Activated CD8-positive, alpha-beta T cell treated with anti-CD3 and anti-CD28 coated beads, Interleukin-2, amount 10 ng/mL, durations not matched to agents 7 days and 5 days (primary cell): ENCODE results near the gene DHRS7C. TPM values are rescaled to one million over a fixed set of nuclear protein-coding genes. Genes with fewer than 3 reads are reported as not detected.

ENCODE experiments used
- ATAC-seq: fragments of 150-1000 bp; cut with Tn5 transposase; one replicate; pipeline ENCODE4 v1.10.0; 2021; ENCODE audit warnings: moderate library complexity
- CTCF ChIA-PET: fragments of 350-600 bp; sonication (Branson Sonifier 250); formaldehyde crosslinking; loops from one replicate; lab custom pipeline; 2021; ENCODE audit warnings: antibody characterized with exemption; lab: Charles Lee
- POLR2A ChIA-PET: fragments of 350-600 bp; sonication (Branson Sonifier 250); formaldehyde crosslinking; loops from one replicate; lab custom pipeline; 2021; ENCODE audit warnings: antibody characterized with exemption; lab: Charles Lee
- DNase-seq: peaks from one replicate; pipeline ENCODE4 v3.0.0-alpha.2; 2020
- H3K27ac Mint-ChIP-seq: one replicate; pipeline ENCODE4 v1.8.0; 2021; ENCODE audit warnings: mild to moderate bottlenecking, mixed read lengths
- H3K27me3 Mint-ChIP-seq: one replicate; pipeline ENCODE4 v1.8.0; 2021; ENCODE audit warnings: low read depth, mixed read lengths
- H3K36me3 Mint-ChIP-seq: one replicate; pipeline ENCODE4 v1.8.0; 2021; ENCODE audit warnings: low read depth, mixed read lengths
- H3K4me1 Mint-ChIP-seq: one replicate; pipeline ENCODE4 v1.8.0; 2021; ENCODE audit warnings: low read depth, mixed read lengths
- H3K4me3 Mint-ChIP-seq: one replicate; pipeline ENCODE4 v1.8.0; 2021; ENCODE audit warnings: mild to moderate bottlenecking, mixed read lengths
- H3K9me3 Mint-ChIP-seq: one replicate; pipeline ENCODE4 v1.8.0; 2022; ENCODE audit warnings: mixed read lengths; ENCODE audit not compliant: insufficient read depth
- total RNA-seq, 2 experiments: library from RNA; stranded (reverse); gene quantifications; one replicate each; pipeline ENCODE4 v1.2.3, GENCODE V29; 2021

The DHRS7C gene
- not detected for total RNA-seq

DNA sequence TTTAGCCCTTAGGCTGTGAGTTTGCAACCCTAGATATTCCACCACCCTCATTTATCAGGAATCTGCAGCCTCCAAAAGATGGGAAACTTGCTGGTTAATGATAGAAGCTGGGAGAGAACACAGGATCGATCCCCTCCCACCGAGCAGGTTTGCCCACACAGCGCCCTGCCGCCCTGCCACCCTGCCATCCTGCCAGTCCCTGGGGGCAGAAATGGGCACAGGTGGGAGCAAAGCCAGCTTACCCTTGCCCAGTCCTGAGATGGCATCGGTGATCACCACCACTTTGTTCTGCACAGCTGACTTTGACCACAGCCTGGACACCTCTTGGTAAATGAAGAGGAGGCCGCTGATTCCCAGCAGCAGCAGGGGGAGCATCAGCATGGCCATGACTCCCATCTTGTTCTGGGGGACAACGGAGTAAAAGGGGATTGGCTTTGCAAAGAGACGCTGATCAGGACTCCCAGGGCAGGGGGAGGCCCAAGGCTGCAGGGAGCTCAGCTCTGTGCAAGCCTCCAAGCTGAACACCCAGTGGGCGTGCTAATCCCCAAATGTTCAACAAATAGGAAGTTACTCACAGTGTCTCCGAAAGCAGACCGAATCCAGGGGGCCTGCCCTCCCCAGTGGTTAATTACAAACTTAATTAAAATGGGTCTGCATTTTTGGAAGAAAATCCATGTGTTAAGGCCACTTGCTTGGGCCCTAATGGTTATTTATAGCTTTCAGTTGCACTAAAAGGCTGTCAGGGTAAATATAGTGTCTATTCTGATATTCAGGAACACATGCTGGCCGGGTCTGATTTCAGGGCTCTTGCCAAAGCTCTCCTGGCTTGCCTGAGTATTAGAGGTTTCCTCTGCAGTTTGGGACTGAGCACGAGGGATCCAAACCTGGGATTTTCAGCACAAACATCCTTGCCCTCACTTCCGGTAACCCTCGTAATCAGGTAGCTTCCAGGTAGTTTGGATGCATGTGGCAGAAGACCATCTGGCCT is at the start of gene DHRS7C:
Gene DHRS7C (minus strand): TSS at position 704 of the 988 bp plus-strand sequence. CDS start 308 bp downstream, at position 396.
- Mint-ChIP-seq H3K27me3 (peaks cover 2% of the 10 kb centered on the region), H3K4me1 (no peaks in the 10 kb centered on the region), H3K4me3 (no peak within 1 kb of the TSS), H3K9me3 (no peaks in the 10 kb centered on the region), H3K36me3 (no peaks in the 10 kb centered on the region), H3K27ac (no peak within 1 kb of the TSS)
- POLR2A ChIA-PET = no interaction called here
- CTCF ChIA-PET = interaction anchor here (0.9 kb wide), 1 partner anchor 134 kb away, joined by 3 read pairs; no protein-coding TSS in a partner anchor
- DNase-seq (no peak), ATAC-seq (no peak)

DNA sequence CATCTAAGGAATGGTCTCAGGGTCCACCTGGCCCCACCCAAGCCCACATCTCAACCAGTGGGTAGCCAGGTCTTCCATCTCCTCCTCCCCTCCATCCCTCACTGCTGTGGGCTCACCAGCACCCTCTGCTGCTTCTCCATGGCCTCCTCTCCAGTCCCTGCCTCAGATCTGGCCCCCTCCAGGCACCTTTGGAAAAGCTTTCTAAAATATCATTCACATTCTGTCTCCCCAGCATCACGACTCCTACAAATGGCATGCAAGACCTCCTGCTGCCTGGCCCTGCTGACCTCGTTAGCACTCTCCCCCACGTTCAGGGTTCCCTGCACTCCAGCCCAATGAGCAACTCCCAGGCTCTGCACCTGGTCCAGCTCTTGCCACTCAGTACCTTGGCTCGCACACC is 48.0 kb upstream of the DHRS7C start:
- H3K36me3 Mint-ChIP-seq = no peaks in the 10 kb centered on the region
- POLR2A ChIA-PET = no interaction called here
- CTCF ChIA-PET = no interaction called here
- H3K27me3 Mint-ChIP-seq = no peaks in the 10 kb centered on the region
- no peak overlapping the region for H3K27ac Mint-ChIP-seq
- no peaks in the 10 kb centered on the region for H3K9me3 Mint-ChIP-seq
- H3K4me1 Mint-ChIP-seq = no peaks in the 10 kb centered on the region
- ATAC-seq (no peak), DNase-seq (no peak)
- no peak overlapping the region for H3K4me3 Mint-ChIP-seq

DNA sequence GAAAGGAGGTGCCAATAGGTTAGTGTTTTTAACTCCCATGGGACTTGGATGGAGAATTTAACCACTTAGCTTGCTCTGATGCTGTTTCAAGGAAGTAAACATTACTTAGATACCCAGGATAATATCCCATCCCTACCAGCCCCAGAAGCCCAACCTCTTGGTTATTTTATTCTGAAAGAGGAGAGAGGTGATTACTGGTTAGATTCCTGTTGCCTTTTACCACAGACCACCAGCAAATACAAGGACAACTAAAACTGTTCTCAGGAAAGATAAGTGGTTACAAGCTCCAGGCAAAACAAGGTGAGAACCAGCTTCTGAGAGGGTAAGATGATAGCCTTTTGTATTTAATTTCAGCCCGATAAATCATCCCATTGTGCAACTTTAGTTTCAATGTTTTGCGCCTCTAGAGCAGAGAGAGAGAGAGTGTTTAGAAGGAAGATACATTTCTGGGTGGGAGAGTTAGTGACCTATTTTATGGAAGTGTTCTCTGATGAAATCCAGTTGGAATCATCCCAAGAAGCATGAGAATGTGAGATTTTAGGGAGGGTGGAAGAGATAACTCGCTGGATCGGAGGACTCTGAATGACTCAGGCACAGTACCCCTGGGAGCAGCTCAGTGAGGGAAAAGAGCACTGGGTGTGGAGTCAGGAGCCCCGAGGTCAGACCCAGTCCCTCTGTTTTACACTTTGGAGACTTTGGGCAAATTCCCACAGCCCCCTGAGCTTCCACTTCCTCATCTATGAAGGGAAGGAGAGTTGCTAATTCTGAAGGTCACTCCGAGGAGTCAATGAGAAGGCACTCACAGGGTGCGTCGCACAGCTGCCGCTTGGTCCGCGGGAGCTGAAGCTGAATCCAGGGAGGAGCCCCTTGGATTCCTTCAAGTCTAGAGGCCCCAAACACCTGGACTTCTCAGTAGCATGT is 46.4 kb upstream of the DHRS7C start:
- H3K4me3 Mint-ChIP-seq = no peak overlapping the region
- ATAC-seq (no peak), DNase-seq (no peak)
- CTCF ChIA-PET = no interaction called here
- H3K4me1 Mint-ChIP-seq = no peaks in the 10 kb centered on the region
- no peaks in the 10 kb centered on the region for H3K27me3 Mint-ChIP-seq
- no peaks in the 10 kb centered on the region for H3K9me3 Mint-ChIP-seq
- H3K27ac Mint-ChIP-seq = no peak overlapping the region
- POLR2A ChIA-PET = no interaction called here
- no peaks in the 10 kb centered on the region for H3K36me3 Mint-ChIP-seq

- ChIA-PET CTCF (no interaction called here), POLR2A (no interaction called here)
- H3K4me3 Mint-ChIP-seq = no peak overlapping the region
- no peak for ATAC-seq
- no peaks in the 10 kb centered on the region for H3K9me3 Mint-ChIP-seq
- no peaks in the 10 kb centered on the region for H3K36me3 Mint-ChIP-seq
- no peak for DNase-seq
- no peak overlapping the region for H3K27ac Mint-ChIP-seq
- H3K4me1 Mint-ChIP-seq = no peaks in the 10 kb centered on the region
- peaks cover 2% of the 10 kb centered on the region for H3K27me3 Mint-ChIP-seq
Observed at GRCh38 chr17:9833922-9834321, 42.5 kb upstream of the DHRS7C start.

- ATAC-seq = no peak
- DNase-seq = no peak
- no peak overlapping the region for H3K4me3 Mint-ChIP-seq
- peaks cover 2% of the 10 kb centered on the region for H3K27me3 Mint-ChIP-seq
- no peaks in the 10 kb centered on the region for H3K9me3 Mint-ChIP-seq
- no peaks in the 10 kb centered on the region for H3K4me1 Mint-ChIP-seq
- ChIA-PET POLR2A (no interaction called here), CTCF (no interaction called here)
- H3K36me3 Mint-ChIP-seq = no peaks in the 10 kb centered on the region
- H3K27ac Mint-ChIP-seq = no peak overlapping the region
Observed at GRCh38 chr17:9830711-9831110, 39.3 kb upstream of the DHRS7C start.

- Mint-ChIP-seq H3K4me1 (no peaks in the 10 kb centered on the region), H3K9me3 (no peaks in the 10 kb centered on the region), H3K27me3 (peaks cover 2% of the 10 kb centered on the region), H3K27ac (no peak overlapping the region), H3K36me3 (no peaks in the 10 kb centered on the region), H3K4me3 (no peak overlapping the region)
- CTCF ChIA-PET = no interaction called here
- POLR2A ChIA-PET = no interaction called here
- ATAC-seq (no peak), DNase-seq (no peak)
Observed at GRCh38 chr17:9829343-9829742, 38.0 kb upstream of the DHRS7C start.

GRCh38 chr17:9828296-9829295 is 37.2 kb upstream of the DHRS7C start:
- H3K4me3 Mint-ChIP-seq = no peak overlapping the region
- ChIA-PET POLR2A (no interaction called here), CTCF (no interaction called here)
- DNase-seq (no peak), ATAC-seq (no peak)
- H3K36me3 Mint-ChIP-seq = no peaks in the 10 kb centered on the region
- no peaks in the 10 kb centered on the region for H3K9me3 Mint-ChIP-seq
- H3K4me1 Mint-ChIP-seq = no peaks in the 10 kb centered on the region
- H3K27ac Mint-ChIP-seq = no peak overlapping the region
- peaks cover 2% of the 10 kb centered on the region for H3K27me3 Mint-ChIP-seq

DNA sequence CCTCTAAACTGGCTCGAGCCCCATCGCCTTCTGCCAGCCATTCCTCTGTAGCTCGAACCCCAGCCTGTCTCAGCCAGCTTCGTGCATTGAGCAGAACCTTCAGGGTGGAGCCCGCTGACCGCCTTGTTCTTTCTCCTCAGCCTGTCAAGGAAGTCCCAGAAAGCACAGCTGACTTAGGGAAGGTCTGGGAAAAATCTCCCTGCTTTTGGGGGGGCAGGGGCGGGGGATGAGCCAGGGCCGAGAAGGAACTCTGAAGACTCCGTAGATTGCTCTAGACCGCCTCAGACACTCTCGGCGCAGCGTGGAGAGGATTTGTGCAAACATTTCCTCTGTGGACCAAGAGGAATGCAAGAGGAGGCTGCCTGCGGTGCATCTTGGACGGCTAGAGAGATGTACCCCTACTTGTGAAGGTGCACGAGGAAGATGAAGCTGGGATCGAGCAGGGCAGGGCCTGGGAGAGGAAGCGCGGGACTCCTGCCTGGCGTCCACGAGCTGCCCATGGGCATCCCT is 34.3 kb upstream of the DHRS7C start, which contains the start of gene GLP2R:
Gene GLP2R (plus strand): TSS at position 284 of the 510 bp plus-strand sequence. CDS start 140 bp downstream, at position 424.
- no peak within 1 kb of the TSS for H3K4me3 Mint-ChIP-seq
- ATAC-seq (no peak), DNase-seq (no peak)
- H3K9me3 Mint-ChIP-seq = no peaks in the 10 kb centered on the region
- ChIA-PET CTCF (no interaction called here), POLR2A (no interaction called here)
- H3K36me3 Mint-ChIP-seq = no peaks in the 10 kb centered on the region
- H3K27me3 Mint-ChIP-seq = peaks cover 2% of the 10 kb centered on the region
- no peak within 1 kb of the TSS for H3K27ac Mint-ChIP-seq
- H3K4me1 Mint-ChIP-seq = no peaks in the 10 kb centered on the region

- Mint-ChIP-seq H3K9me3 (no peaks in the 10 kb centered on the region), H3K4me1 (no peaks in the 10 kb centered on the region), H3K4me3 (no peak overlapping the region), H3K27ac (no peak overlapping the region), H3K36me3 (no peaks in the 10 kb centered on the region), H3K27me3 (peaks cover under 1% of the 10 kb centered on the region)
- CTCF ChIA-PET = interaction anchor here (0.6 kb wide), 1 partner anchor 419 kb away, joined by 3 read pairs; no protein-coding TSS in a partner anchor
- DNase-seq = no peak
- POLR2A ChIA-PET = no interaction called here
- ATAC-seq = no peak
Observed at GRCh38 chr17:9824797-9825338, 33.5 kb upstream of the DHRS7C start.

DNA sequence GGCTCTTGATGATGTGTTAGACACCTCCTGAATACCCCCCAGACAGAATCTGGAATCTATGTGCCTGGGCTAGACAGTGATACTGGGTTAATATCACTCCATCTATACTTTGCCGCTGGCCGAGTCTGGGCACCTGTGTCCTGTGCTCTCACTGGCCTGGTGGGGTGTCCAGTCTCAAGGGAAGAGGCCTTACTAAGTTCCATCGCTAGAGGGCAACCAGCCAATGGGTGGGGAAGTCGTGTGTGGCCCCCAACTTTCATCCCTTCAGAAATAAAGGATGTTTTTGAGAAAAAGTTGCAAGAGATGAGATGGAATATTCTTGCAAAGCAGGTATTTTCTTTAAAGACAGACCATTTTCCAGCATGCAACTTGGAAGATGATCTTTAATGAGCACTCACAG is 32.7 kb upstream of the DHRS7C start:
- H3K27ac Mint-ChIP-seq = no peak overlapping the region
- CTCF ChIA-PET = no interaction called here
- no peak for DNase-seq

More for the DNA sequence above, 32.7 kb upstream of the DHRS7C start:
- Mint-ChIP-seq H3K4me1 (no peaks in the 10 kb centered on the region), H3K36me3 (no peaks in the 10 kb centered on the region), H3K4me3 (no peak overlapping the region), H3K9me3 (no peaks in the 10 kb centered on the region), H3K27me3 (no peaks in the 10 kb centered on the region)
- ATAC-seq = no peak
- POLR2A ChIA-PET = no interaction called here
